GM13976 (cell line): Measurements from ENCODE around the gene APOM.

Experiments
- DNase-seq: peaks from one replicate; pipeline ENCODE4 v3.0.0; 2012; ENCODE audit warnings: low spot score
- in situ Hi-C: fragments of 300-500 bp; cut with MboI; formaldehyde crosslinking; loops from one replicate; pipeline ENCODE4 v1.12.0; 2022; ENCODE audit warnings: low sequenced_read_pairs, mixed read lengths, inconsistent platforms; ENCODE audit not compliant: unreplicated experiment
- TF ChIP-seq, protein P1 (sequence below): IDR thresholded peaks from 2 replicates; pipeline ENCODE4 v1.5.1; 2012; ENCODE audit warnings: borderline replicate concordance, mild to moderate bottlenecking; ENCODE audit not compliant: insufficient read depth; ENCODE audit errors: extremely low read depth, missing control alignments, control extremely low read depth

The APOM gene

DNA sequence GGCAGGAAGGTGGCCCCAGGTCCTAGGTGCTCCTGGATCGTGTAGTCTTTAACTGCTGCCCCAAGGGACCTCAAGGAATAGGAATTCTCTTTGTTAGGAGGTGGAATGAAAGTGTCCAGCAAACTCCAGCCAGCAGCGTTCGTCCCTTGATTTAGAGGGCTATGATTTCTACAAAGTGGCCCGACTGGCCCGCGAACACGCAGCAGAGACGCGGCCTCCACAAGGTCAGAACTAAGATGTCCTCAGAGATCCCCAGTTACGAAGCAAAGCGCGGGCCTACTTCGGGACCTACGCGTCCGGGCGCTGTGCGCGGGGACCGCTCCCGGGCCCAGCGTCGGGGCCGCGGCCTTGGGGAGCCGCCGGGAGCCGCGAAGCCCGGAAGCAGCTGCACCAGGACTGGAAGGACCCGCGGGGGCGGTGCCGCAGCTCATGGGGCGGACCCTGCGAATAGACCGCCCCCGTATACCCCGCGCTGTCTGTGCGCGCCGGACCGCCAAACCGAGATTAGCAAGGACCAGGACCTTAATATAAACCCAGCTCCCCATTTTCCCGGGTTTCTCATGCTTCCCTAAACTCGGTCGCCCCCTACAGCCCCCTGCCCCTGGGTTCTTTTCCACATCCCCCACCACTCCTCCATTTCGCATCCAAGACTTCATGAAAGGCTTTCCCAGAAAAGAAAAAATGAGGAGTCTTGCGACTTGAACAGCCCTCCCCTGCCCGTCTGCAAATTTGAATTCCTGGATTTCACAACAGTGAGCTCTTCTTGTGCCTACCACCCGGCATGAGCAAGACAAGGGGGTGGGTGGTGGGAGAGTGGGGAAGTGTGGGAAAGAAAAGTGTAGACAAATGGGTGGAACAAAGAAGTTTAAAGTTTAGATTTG is 4.9 kb downstream of the APOM start, which contains the start of gene C6orf47:
C6orf47 (minus strand) TSS at position 398 of the 881 bp plus-strand sequence. CDS start 831 bp downstream, outside the sequence.
- TF ChIP-seq, protein P1, sequence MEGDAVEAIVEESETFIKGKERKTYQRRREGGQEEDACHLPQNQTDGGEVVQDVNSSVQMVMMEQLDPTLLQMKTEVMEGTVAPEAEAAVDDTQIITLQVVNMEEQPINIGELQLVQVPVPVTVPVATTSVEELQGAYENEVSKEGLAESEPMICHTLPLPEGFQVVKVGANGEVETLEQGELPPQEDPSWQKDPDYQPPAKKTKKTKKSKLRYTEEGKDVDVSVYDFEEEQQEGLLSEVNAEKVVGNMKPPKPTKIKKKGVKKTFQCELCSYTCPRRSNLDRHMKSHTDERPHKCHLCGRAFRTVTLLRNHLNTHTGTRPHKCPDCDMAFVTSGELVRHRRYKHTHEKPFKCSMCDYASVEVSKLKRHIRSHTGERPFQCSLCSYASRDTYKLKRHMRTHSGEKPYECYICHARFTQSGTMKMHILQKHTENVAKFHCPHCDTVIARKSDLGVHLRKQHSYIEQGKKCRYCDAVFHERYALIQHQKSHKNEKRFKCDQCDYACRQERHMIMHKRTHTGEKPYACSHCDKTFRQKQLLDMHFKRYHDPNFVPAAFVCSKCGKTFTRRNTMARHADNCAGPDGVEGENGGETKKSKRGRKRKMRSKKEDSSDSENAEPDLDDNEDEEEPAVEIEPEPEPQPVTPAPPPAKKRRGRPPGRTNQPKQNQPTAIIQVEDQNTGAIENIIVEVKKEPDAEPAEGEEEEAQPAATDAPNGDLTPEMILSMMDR, result no peak
- peak; percentile 90 for DNase-seq
- in situ Hi-C loops, result no loop called here

DNA sequence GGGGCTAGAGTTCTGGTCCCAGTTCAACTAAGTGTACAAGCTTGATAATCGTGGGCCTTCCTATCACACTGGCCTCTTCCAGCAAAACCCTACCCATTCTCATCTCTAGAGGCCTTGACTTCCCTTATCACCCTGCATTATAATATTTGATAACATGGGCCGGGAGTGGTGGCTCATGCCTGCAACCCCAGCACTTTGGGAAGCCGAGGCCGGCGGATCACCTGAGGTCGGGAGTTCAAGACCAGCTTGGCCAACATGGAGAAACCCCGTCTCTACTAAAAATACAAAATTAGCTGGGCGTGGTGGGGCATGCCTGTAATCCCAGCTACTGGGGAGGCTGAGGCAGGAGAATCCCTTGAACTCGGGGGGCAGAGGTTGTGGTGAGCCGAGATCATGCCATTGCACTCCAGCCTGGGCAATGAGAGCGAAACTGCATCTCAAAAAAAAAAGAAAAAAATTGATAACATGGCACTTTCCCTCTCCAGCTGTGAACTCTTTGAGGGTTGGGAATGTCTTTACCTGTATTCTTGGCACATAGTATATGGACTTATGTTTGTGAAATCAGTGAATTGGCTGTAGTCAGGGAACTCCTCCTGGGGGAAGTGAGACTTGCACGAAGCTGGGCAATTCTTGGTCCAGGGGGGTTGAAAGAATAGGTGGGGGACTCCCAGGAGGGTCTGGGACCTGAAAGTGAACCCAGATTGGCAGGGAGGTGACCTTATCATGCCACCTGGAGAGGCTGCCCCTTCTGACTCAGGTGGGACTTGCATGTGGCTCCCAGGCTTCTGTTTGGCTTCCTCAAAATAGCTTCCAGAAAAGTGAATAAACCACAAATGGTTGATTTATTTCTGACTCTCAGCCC is 5.8 kb downstream of the APOM start:
- no peak for DNase-seq
- TF ChIP-seq, protein P1, result no peak
- in situ Hi-C loops, result no loop called here

DNA sequence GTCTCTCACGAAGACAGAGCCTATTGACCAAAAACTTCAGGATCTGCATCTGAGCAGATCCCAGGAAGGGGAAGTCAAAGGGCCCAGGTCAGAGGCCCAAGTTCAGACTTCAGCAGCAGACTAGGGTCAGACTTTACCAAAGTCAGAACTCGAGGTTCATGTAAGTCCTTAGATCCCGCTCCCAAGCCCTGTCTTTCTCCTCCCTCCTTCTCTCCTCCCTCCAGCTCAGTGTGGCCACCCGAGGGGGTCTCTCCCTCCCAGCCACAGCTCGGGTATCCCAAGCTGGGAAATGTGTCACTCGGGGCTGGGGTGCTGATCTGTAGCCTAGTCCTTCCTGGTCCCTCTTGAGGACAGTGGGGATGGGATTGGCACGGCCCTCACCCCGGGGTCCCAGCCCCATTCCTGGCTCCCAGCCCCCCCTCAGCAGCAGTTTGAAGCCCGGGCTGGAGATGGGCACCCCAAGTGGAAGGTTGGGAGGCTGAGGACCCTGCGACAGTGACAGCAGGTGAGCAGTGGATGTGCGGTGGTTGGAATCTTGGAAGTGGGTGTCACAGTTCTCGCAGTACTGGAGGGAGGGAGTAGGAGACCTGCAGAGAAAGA is 6.5 kb downstream of the APOM start:
- TF ChIP-seq, protein P1, result no peak
- in situ Hi-C loops, result no loop called here
- DNase-seq, result no peak

DNA sequence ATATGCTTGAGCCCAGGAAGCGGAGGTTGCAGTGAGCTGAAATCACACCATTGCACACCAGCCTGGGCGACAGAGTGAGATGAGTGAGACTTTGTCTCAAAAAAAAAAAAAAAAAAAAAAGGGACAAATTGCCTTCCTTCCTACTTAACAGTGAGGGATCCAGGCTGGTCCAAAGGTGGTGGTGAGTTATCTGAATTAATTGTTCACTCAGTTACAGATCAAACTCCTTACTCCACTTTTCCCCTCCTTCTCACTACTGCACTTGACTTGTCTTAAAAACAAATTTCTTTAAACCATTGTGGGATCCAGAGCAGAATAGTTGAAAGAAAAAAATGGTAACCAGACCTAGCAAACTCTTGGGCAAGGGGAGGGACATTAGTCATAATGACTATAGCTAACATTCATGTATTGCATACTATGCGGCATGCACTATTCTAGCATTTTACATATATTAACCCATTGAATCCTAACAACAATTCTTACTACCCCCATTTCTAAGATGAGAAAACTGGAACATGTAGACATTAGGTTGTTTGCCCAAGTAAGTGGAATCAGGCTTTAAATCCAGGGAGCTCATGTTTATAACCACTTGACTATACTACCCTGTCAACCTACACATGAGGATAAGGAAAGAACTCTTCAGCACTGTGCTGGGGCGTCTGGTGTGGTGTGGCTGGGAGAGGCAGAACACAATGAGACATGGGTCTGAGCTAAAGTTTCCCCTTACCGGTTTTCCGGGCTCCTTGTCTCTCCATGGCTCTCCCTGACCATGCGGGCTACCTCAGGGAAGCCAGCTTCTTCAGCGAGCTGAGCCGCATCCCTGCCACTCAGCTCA is 7.6 kb downstream of the APOM start:
- in situ Hi-C loops, result no loop called here
- TF ChIP-seq, protein P1, result no peak
- DNase-seq, result no peak

DNA sequence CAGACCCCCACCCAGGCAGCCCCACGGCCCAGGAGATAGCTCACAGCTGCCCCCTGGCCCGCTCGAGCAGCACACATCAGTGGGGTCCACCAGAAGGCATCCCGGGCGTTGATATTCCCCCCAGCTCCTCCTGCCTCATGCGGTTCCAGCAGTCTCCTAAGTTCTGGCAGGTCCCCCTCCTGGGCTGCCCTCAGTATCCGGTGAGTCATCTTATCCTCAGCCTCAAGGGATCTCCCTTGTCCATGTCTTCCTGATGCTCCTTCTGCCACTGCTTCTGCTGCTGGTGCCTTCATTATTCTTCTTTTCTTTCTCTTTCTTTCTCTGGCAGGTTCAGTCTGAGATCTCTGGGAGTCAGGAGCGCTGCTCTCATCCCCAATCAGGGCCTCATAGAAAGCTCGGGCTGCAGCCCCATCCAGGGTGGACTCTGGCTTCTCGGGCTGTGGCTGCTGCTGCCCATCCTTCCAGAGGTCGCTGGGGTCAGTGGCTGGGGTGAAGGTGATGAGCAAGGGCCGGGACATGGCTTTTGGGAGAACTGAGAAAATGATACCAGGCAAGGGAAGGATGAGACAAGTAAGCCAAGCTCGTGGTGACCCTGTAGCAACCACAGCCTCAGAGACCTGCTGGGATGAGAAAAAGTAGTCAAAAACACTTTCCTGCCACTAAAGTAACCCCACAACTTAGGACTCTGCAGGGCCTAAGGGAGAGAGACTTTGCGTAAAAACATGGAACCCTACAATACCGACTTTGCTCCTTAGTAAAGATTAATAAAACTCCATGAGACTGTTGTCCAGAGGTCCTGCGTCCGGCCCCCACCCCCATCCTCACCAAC is 8.5 kb downstream of the APOM start:
- no peak for DNase-seq
- TF ChIP-seq, protein P1, result no peak
- in situ Hi-C loops, result no loop called here
